ENCODE data around the gene DENND5A.
A peak's percentile ranks its signal among the peaks of the same experiment; 100 is the strongest.
"Not testable (repeated sequence)": the region's sequence is repeated elsewhere in the genome, so short reads cannot be mapped to it uniquely, and the experiment has no call there.

The DENND5A gene

DNA sequence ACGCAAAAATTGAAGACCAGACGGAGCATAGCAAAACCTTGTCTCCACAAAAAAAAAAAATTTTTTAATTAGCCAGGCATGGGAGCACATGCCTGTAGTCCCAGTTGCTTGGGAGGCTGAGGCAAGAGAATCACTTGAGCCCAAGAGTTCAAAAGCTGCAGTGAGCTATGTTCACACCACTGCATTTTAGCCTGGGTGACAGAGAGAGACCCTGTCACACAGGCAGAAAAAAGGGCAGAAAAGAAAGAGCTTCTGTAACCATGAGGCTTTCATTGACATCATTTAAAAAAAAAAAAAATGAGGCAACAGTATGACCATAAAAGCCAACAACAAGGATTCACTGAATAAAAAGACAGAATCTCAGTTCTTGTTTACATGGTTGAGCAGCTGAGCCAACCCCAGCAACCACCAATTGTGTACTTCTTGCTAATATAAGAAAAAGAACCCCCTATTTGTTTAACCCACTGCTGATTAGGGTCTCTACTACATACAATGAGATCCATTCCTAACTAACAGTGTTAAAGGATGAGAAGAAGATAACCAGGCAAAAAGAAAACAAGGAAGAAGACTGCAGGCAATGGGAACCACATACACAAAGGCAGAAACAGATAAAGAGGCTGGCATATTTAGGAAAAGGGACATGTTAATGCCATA lies 87.6 kb downstream of the DENND5A start:
- DNase-seq (ENCODE audit: low spot score): no peak
- in situ Hi-C loops (cut with MboI; ENCODE audit: low pct_unique_long_range_greater_than_20kb, low sequenced_read_pairs, unreplicated experiment): loop anchor here (25.0 kb wide), 1 partner anchor 110 kb away; no protein-coding TSS in a partner anchor
- TF ChIP-seq, protein P1, sequence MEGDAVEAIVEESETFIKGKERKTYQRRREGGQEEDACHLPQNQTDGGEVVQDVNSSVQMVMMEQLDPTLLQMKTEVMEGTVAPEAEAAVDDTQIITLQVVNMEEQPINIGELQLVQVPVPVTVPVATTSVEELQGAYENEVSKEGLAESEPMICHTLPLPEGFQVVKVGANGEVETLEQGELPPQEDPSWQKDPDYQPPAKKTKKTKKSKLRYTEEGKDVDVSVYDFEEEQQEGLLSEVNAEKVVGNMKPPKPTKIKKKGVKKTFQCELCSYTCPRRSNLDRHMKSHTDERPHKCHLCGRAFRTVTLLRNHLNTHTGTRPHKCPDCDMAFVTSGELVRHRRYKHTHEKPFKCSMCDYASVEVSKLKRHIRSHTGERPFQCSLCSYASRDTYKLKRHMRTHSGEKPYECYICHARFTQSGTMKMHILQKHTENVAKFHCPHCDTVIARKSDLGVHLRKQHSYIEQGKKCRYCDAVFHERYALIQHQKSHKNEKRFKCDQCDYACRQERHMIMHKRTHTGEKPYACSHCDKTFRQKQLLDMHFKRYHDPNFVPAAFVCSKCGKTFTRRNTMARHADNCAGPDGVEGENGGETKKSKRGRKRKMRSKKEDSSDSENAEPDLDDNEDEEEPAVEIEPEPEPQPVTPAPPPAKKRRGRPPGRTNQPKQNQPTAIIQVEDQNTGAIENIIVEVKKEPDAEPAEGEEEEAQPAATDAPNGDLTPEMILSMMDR (IDR thresholded peaks at IDR 0.05; ENCODE audit: extremely low read depth, insufficient read depth, missing control alignments): no peak

DNA sequence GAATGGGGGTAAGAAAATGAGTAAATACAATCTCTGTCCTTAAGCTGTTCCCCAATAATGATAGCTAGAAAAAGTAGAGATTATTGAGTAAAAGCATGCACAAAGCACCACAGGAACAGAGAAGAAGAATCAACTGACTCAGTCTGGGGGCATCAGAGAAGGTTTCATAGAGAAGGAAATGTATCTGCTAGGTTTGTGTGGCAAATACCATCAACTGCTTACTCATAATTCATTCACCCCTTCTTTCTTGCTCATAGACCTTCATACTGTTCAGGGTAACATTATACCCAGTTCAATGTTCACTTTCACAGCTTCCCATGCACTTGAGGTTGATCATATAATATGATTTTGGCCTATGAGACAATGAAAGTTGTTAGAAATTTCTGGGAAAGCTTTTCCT lies 88.6 kb downstream of the DENND5A start:
- in situ Hi-C loops (cut with MboI; ENCODE audit: low pct_unique_long_range_greater_than_20kb, low sequenced_read_pairs, unreplicated experiment): loop anchor here (25.0 kb wide), 1 partner anchor 111 kb away; no protein-coding TSS in a partner anchor
- no peak for DNase-seq (ENCODE audit: low spot score)
- TF ChIP-seq, protein P1 (IDR thresholded peaks at IDR 0.05; ENCODE audit: extremely low read depth, insufficient read depth, missing control alignments): no peak

DNA sequence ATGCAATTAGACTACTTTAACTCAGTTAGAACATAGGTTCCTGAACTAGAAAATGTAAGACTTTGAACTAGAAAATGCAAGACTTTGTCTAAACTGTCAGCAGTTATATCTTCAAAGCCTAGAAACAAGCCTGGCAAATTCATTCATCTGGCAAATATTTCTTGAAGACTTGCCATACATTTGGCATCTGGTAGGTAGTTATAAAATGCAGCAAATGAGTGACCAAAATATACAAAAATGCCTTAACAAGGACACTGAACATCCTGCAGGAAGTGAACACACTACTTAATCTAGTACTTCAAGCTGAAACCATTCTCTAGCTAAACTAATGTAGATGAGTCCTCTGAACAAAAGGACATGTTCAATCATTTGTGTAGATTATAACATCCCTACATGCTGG lies 89.0 kb downstream of the DENND5A start:
- no peak for DNase-seq (ENCODE audit: low spot score)
- TF ChIP-seq, protein P1 (IDR thresholded peaks at IDR 0.05; ENCODE audit: extremely low read depth, insufficient read depth, missing control alignments): no peak
- in situ Hi-C loops (cut with MboI; ENCODE audit: low pct_unique_long_range_greater_than_20kb, low sequenced_read_pairs, unreplicated experiment): loop anchor here (25.0 kb wide), 1 partner anchor 111 kb away; no protein-coding TSS in a partner anchor

DNA sequence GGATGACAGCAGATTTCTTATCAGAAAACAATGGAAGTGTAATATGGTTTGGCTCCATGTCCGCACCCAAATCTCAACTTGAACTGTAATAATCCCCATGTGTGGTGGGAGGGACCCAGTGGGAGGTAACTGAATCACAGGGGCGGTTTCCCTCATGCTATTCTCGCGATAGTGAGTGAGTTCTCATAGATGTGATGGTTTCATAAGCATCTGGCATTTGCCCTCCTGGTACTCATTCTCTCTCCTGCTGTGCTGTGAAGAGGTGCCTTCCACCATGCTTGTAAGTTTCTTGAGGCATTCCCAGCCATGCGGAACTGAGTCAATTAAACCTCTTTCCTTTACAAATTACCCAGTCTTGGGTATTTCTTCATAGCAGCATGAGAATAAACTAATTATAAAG lies 92.8 kb downstream of the DENND5A start:
- in situ Hi-C loops (cut with MboI; ENCODE audit: low pct_unique_long_range_greater_than_20kb, low sequenced_read_pairs, unreplicated experiment): no loop called here
- TF ChIP-seq, protein P1 (IDR thresholded peaks at IDR 0.05; ENCODE audit: extremely low read depth, insufficient read depth, missing control alignments): no peak
- no peak for DNase-seq (ENCODE audit: low spot score)

DNA sequence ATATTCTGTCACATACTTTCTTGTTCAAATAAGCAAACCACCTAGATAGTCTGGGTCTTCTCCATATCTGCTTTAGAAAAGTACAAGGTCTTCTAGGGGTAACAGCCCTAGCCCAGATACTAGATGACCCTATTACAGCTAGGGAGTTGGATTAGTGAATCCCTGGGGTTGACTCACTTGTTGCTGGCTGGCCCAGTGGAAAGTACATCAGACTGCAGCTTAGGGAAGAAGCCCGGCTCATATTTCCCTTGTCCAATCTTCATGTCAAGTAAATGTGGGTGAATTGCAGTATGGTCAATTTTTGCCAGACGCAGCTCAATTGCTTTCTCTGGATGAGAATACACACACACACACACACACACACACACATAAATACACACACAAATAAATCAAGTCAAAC lies 94.7 kb downstream of the DENND5A start:
- in situ Hi-C loops (cut with MboI; ENCODE audit: low pct_unique_long_range_greater_than_20kb, low sequenced_read_pairs, unreplicated experiment): no loop called here
- no peak for DNase-seq (ENCODE audit: low spot score)
- TF ChIP-seq, protein P1 (IDR thresholded peaks at IDR 0.05; ENCODE audit: extremely low read depth, insufficient read depth, missing control alignments): no peak

DNA sequence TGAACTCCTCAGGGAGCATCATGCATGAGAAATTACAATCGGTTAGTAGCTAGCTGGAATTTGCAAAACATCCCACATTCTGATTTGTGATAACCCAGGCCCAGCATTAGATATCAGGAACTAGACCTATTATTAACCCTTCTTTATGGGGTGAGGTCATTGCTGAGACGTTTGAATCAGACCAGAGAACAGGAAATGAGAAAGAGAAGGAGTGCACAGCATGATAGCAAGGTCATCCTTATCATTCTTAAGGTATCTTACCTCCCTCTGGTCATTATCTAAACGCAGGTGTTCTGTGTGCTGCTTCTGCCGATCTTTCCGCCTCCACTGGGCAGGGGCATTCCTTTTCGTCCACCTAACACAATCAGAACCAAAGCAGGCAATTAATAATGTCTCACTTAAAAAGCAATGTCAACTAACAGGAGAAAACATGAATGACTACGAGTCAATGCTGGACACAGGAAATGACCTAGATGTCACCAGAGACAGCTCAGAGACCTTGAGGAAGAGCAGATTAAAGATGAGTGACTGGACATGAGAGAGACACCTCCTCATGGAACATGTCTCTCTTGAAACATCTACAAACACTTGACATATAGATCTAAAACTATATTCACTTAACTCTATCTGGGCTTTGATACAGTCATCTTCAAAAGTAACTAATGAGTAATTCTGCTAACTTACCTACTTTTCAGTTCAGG lies 95.4 kb downstream of the DENND5A start:
- TF ChIP-seq, protein P1 (IDR thresholded peaks at IDR 0.05; ENCODE audit: extremely low read depth, insufficient read depth, missing control alignments): no peak
- in situ Hi-C loops (cut with MboI; ENCODE audit: low pct_unique_long_range_greater_than_20kb, low sequenced_read_pairs, unreplicated experiment): no loop called here
- peak; percentile 33 for DNase-seq (ENCODE audit: low spot score)

DNA sequence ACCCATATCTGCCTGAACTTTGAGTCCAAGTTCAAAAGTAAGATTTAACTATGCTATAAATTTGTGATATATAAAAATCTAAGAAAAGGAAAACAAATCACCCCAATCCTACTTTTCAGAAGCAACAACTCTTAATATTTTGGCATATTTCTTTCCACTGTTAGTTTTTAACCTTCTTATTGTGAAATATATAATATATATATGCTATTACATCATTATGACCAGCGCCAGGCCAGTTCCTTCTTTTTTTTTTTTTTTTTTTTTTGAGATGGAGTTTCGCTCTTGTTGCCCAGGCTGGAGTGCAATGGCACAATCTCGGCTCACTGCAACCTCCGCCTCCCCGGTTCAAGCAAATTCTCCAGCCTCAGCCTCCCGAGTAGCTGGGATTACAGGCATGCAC lies 103.2 kb downstream of the DENND5A start:
- in situ Hi-C loops (cut with MboI; ENCODE audit: low pct_unique_long_range_greater_than_20kb, low sequenced_read_pairs, unreplicated experiment); DNase-seq (ENCODE audit: low spot score): not testable (repeated sequence)

All from GM13977 (cell line).